Muscle of arm (tissue), 12 donors: Measurements from ENCODE around the gene ONECUT2. TPM values are rescaled to one million over a fixed set of nuclear protein-coding genes. Genes with fewer than 3 reads are reported as not detected.
"Not testable (repeated sequence)": the region's sequence is repeated elsewhere in the genome, so short reads cannot be mapped to it uniquely, and the experiment has no call there.

Experiments used
- DNase-seq: peaks from one replicate; pipeline ENCODE4 v3.0.0-alpha.2; 2013
- polyA plus RNA-seq, 12 donors: library from polyadenylated mRNA; unstranded; fragments of 120-200 nt; gene quantifications; one replicate each; pipeline ENCODE4 v1.2.1, GENCODE V29; 2013; ENCODE audit not compliant: insufficient read length in 12 of 12

Gene ONECUT2
- polyA plus RNA-seq, 12 donors: 0.03 to 1.2 (median 0.13) TPM; not detected in 2

GRCh38 chr18:57445488-57446319 lies 10.5 kb downstream of the ONECUT2 start:
- no peak for DNase-seq

- DNase-seq: no peak
These were observed 11.1 kb downstream of the ONECUT2 start for GRCh38 chr18:57446322-57446721.

- no peak for DNase-seq
These were observed 12.0 kb downstream of the ONECUT2 start for GRCh38 chr18:57447154-57447621.

GRCh38 chr18:57455576-57456129 lies 20.5 kb downstream of the ONECUT2 start:
- DNase-seq: no peak

- DNase-seq: no peak
These were observed 26.6 kb downstream of the ONECUT2 start for GRCh38 chr18:57461652-57462269.

- no peak for DNase-seq
These were observed 31.1 kb downstream of the ONECUT2 start for GRCh38 chr18:57466307-57466706.

- DNase-seq: no peak
These were observed 31.7 kb downstream of the ONECUT2 start for GRCh38 chr18:57466745-57467409.

GRCh38 chr18:57469884-57470283 lies 34.7 kb downstream of the ONECUT2 start:
- DNase-seq: no peak

GRCh38 chr18:57475408-57475807 lies 40.2 kb downstream of the ONECUT2 start:
- DNase-seq: no peak

- no peak for DNase-seq
These were observed 40.7 kb downstream of the ONECUT2 start for GRCh38 chr18:57475903-57476302.

- DNase-seq: no peak
These were observed 45.6 kb downstream of the ONECUT2 start for GRCh38 chr18:57480733-57481132.

- DNase-seq: no peak
These were observed 62.5 kb downstream of the ONECUT2 start for GRCh38 chr18:57497372-57498294.

GRCh38 chr18:57498682-57499256 lies 63.6 kb downstream of the ONECUT2 start:
- no peak for DNase-seq

GRCh38 chr18:57502624-57503023 lies 67.5 kb downstream of the ONECUT2 start:
- DNase-seq: no peak

GRCh38 chr18:57505231-57505630 lies 70.1 kb downstream of the ONECUT2 start:
- no peak for DNase-seq

- DNase-seq: no peak
These were observed 80.9 kb downstream of the ONECUT2 start for GRCh38 chr18:57516056-57516455.

- no peak for DNase-seq
These were observed 83.4 kb downstream of the ONECUT2 start for GRCh38 chr18:57518533-57518932.

GRCh38 chr18:57519668-57520424 lies 84.7 kb downstream of the ONECUT2 start:
- no peak for DNase-seq

GRCh38 chr18:57522348-57522747 lies 87.2 kb downstream of the ONECUT2 start:
- not testable (repeated sequence) for DNase-seq
